HT-29 (cell line): ENCODE results near the gene EIF6. TPM values are rescaled to one million over a fixed set of nuclear protein-coding genes. Genes with fewer than 3 reads are reported as not detected.

ENCODE experiments used
- total RNA-seq: library from RNA; depleted of rRNA; stranded (reverse); fragments of >200 nt; shearing (Covaris generic); gene quantifications from 2 replicates; pipeline ENCODE4 v1.2.3, GENCODE V29; 2014; rRNA removed

EIF6 gene
- total RNA-seq, 1 experiment from 2014 or later = 508 TPM

Other genes with a start within 250 kb of the EIF6 start
- gene TRPC4AP, start 192.0 kb downstream of the EIF6 start, total RNA-seq = 54.6 and 57.2 TPM in 2 replicates
- 32.0 and 38.0 TPM in 2 replicates for gene EDEM2, start 137.4 kb downstream of the EIF6 start, total RNA-seq
- gene PROCR, start 112.7 kb downstream of the EIF6 start, total RNA-seq = 117 and 130 TPM in 2 replicates
- gene MMP24, start 58.1 kb downstream of the EIF6 start, total RNA-seq = 5.7 and 6.3 TPM in 2 replicates
- 31.6 and 40.1 TPM in 2 replicates for gene MMP24OS, start 6.7 kb downstream of the EIF6 start, total RNA-seq
- gene FAM83C, start 7.7 kb upstream of the EIF6 start, total RNA-seq = 0.37 and 0.81 TPM in 2 replicates
- 39.1 and 57.3 TPM in 2 replicates for gene UQCC1, start 127.2 kb upstream of the EIF6 start, total RNA-seq
- not detected in 2 replicates for gene GDF5, start 153.5 kb upstream of the EIF6 start, total RNA-seq
- 19.2 and 30.2 TPM in 2 replicates for gene CEP250, start 170.8 kb upstream of the EIF6 start, total RNA-seq
- gene C20orf173, start 244.9 kb upstream of the EIF6 start, total RNA-seq = not detected in 2 replicates